Activated naive CD4-positive, alpha-beta T cell treated with anti-CD3 and anti-CD28 coated beads, Interleukin-2, amount 50 U/mL, for 72 hours (primary cell): ENCODE measurements around the gene SLCO3A1. TPM values are rescaled to one million over a fixed set of nuclear protein-coding genes. Genes with fewer than 3 reads are reported as not detected.
"Not testable (repeated sequence)": the region's sequence is repeated elsewhere in the genome, so short reads cannot be mapped to it uniquely, and the experiment has no call there.

Source experiments
- ATAC-seq, 2 donors: fragments of 150-1000 bp; cut with Tn5 transposase; 2 replicates each; pipeline ENCODE4 v1.10.0; 2021; ENCODE audit warnings: mild to moderate bottlenecking in 2 of 2, moderate library complexity in 2 of 2
- DNase-seq, 2 donors: peaks; one replicate each; pipeline ENCODE4 v3.0.0; 2021 to 2022; ENCODE audit warnings: low spot score in 2 of 2
- H3K27ac Mint-ChIP-seq, 2 donors: one replicate each; pipeline ENCODE4 v1.8.0; 2022; ENCODE audit warnings: mild to moderate bottlenecking in 2 of 2, mixed read lengths in 2 of 2
- H3K36me3 Mint-ChIP-seq, 2 donors: one replicate each; pipeline ENCODE4 v1.8.0; 2022; ENCODE audit warnings: mixed read lengths in 2 of 2
- H3K9me3 Mint-ChIP-seq, 2 donors: one replicate each; pipeline ENCODE4 v1.8.0; 2022; ENCODE audit warnings: mixed read lengths in 2 of 2
- total RNA-seq, 2 donors: library from RNA; stranded (reverse); gene quantifications; one replicate each; pipeline ENCODE4 v1.2.3, GENCODE V29; 2022

SLCO3A1 gene
- total RNA-seq, 2 donors from 2014 or later = 3.2 to 3.9 TPM

- DNase-seq (no peak), ATAC-seq (no peak)
- Mint-ChIP-seq H3K27ac (no peak overlapping the region), H3K9me3 (no peaks in the 10 kb centered on the region), H3K36me3 (no peaks in the 10 kb centered on the region)
These were observed 96.5 kb downstream of the SLCO3A1 start for GRCh38 chr15:91950054-91950453.

GRCh38 chr15:91950631-91951329 is 97.3 kb downstream of the SLCO3A1 start:
- Mint-ChIP-seq H3K27ac (no peak overlapping the region), H3K9me3 (no peaks in the 10 kb centered on the region), H3K36me3 (no peaks in the 10 kb centered on the region)
- DNase-seq (no peak), ATAC-seq (no peak)

- DNase-seq (no peak), ATAC-seq (no peak)
- H3K9me3 Mint-ChIP-seq = no peaks in the 10 kb centered on the region
- H3K36me3 Mint-ChIP-seq = no peaks in the 10 kb centered on the region
- no peak overlapping the region for H3K27ac Mint-ChIP-seq
These were observed 98.7 kb downstream of the SLCO3A1 start for GRCh38 chr15:91952216-91952615.

- ATAC-seq = no peak
- Mint-ChIP-seq H3K36me3 (no peaks in the 10 kb centered on the region), H3K9me3 (no peaks in the 10 kb centered on the region), H3K27ac (peak overlapping the region; percentile 56 to 65)
- no peak for DNase-seq
These were observed 99.9 kb downstream of the SLCO3A1 start for GRCh38 chr15:91953432-91953831.

GRCh38 chr15:91954292-91954691 is 100.8 kb downstream of the SLCO3A1 start:
- Mint-ChIP-seq H3K9me3 (no peaks in the 10 kb centered on the region), H3K36me3 (no peaks in the 10 kb centered on the region)

GRCh38 chr15:91956026-91956723 is 102.7 kb downstream of the SLCO3A1 start:
- H3K27ac Mint-ChIP-seq = no peak overlapping the region
- no peak for ATAC-seq
- H3K9me3 Mint-ChIP-seq = no peaks in the 10 kb centered on the region

More at GRCh38 chr15:91954292-91954691, 100.8 kb downstream of the SLCO3A1 start:
- ATAC-seq (no peak), DNase-seq (no peak)
- peak overlapping the region in 1 of 2 donors; percentile 71 for H3K27ac Mint-ChIP-seq

GRCh38 chr15:91961357-91961756 is 107.8 kb downstream of the SLCO3A1 start:
- peaks cover 0 to 4% of the 10 kb centered on the region in 2 donors for H3K9me3 Mint-ChIP-seq

More at GRCh38 chr15:91956026-91956723, 102.7 kb downstream of the SLCO3A1 start:
- no peak for DNase-seq
- no peaks in the 10 kb centered on the region for H3K36me3 Mint-ChIP-seq

GRCh38 chr15:91963747-91964146 is 110.2 kb downstream of the SLCO3A1 start:
- not testable (repeated sequence) for DNase-seq

More at GRCh38 chr15:91961357-91961756, 107.8 kb downstream of the SLCO3A1 start:
- Mint-ChIP-seq H3K27ac (no peak overlapping the region), H3K36me3 (peaks cover 5% of the 10 kb centered on the region in 2 donors)
- no peak for DNase-seq
- ATAC-seq = peak; percentile 68 to 86

GRCh38 chr15:91965501-91966193 is 112.1 kb downstream of the SLCO3A1 start:
- Mint-ChIP-seq H3K36me3 (peaks cover 5% of the 10 kb centered on the region in 2 donors), H3K27ac (peak overlapping the region in 1 of 2 donors; percentile 82), H3K9me3 (peaks cover 0 to 4% of the 10 kb centered on the region in 2 donors)
- no peak for DNase-seq
- no peak for ATAC-seq

More at GRCh38 chr15:91963747-91964146, 110.2 kb downstream of the SLCO3A1 start:
- not testable (repeated sequence) for H3K27ac Mint-ChIP-seq, H3K36me3 Mint-ChIP-seq, H3K9me3 Mint-ChIP-seq, ATAC-seq

- ATAC-seq (no peak), DNase-seq (no peak)
- Mint-ChIP-seq H3K27ac (no peak overlapping the region), H3K9me3 (peaks cover 0 to 4% of the 10 kb centered on the region in 2 donors), H3K36me3 (peaks cover 5% of the 10 kb centered on the region in 2 donors)
These were observed 112.7 kb downstream of the SLCO3A1 start for GRCh38 chr15:91966194-91966552.

- Mint-ChIP-seq H3K9me3 (peaks cover 0 to 4% of the 10 kb centered on the region in 2 donors), H3K27ac (peak overlapping the region in 1 of 2 donors; percentile 89), H3K36me3 (peaks cover 5 to 9% of the 10 kb centered on the region in 2 donors)
- ATAC-seq (no peak), DNase-seq (no peak)
These were observed 114.6 kb downstream of the SLCO3A1 start for GRCh38 chr15:91967935-91968606.

- peaks cover 2 to 6% of the 10 kb centered on the region in 2 donors for H3K36me3 Mint-ChIP-seq
- H3K9me3 Mint-ChIP-seq = peaks cover 0 to 1% of the 10 kb centered on the region in 2 donors
- H3K27ac Mint-ChIP-seq = no peak overlapping the region
- ATAC-seq (no peak), DNase-seq (no peak)
These were observed 115.1 kb downstream of the SLCO3A1 start for GRCh38 chr15:91968610-91969009.

GRCh38 chr15:91970142-91970541 is 116.6 kb downstream of the SLCO3A1 start:
- no peaks in the 10 kb centered on the region for H3K9me3 Mint-ChIP-seq
- ATAC-seq (no peak), DNase-seq (no peak)
- peaks cover 0 to 4% of the 10 kb centered on the region in 2 donors for H3K36me3 Mint-ChIP-seq
- no peak overlapping the region for H3K27ac Mint-ChIP-seq

GRCh38 chr15:91973481-91973880 is 120.0 kb downstream of the SLCO3A1 start:
- no peaks in the 10 kb centered on the region for H3K9me3 Mint-ChIP-seq
- ATAC-seq (no peak), DNase-seq (no peak)
- no peak overlapping the region for H3K27ac Mint-ChIP-seq
- H3K36me3 Mint-ChIP-seq = peaks cover 8% of the 10 kb centered on the region in 2 donors

GRCh38 chr15:91974321-91974720 is 120.8 kb downstream of the SLCO3A1 start:
- no peaks in the 10 kb centered on the region for H3K9me3 Mint-ChIP-seq
- ATAC-seq = no peak
- no peak for DNase-seq
- H3K36me3 Mint-ChIP-seq = peaks cover 8% of the 10 kb centered on the region in 2 donors
- no peak overlapping the region for H3K27ac Mint-ChIP-seq

GRCh38 chr15:91975241-91975978 is 121.9 kb downstream of the SLCO3A1 start:
- no peak for ATAC-seq
- H3K9me3 Mint-ChIP-seq = no peaks in the 10 kb centered on the region
- H3K36me3 Mint-ChIP-seq = peaks cover 8% of the 10 kb centered on the region in 2 donors
- no peak overlapping the region for H3K27ac Mint-ChIP-seq
- no peak for DNase-seq
